ENCODE results near the gene PLCB4.

PLCB4 gene

GRCh38 chr20:9061434-9061833 lies 7.5 kb upstream of the PLCB4 start:
- DNase-seq (ENCODE audit: low read depth) = no peak

GRCh38 chr20:9062066-9062465 lies 6.8 kb upstream of the PLCB4 start:
- DNase-seq (ENCODE audit: low read depth) = no peak

- no peak for DNase-seq (ENCODE audit: low read depth)
Measured at GRCh38 chr20:9066191-9066590, 2.7 kb upstream of the PLCB4 start.

GRCh38 chr20:9068233-9068801 lies 570 bp upstream of the PLCB4 start:
- no peak for DNase-seq (ENCODE audit: low read depth)

GRCh38 chr20:9070304-9070703 lies 1.4 kb downstream of the PLCB4 start:
- DNase-seq (ENCODE audit: low read depth) = no peak

GRCh38 chr20:9071976-9072726 lies 3.3 kb downstream of the PLCB4 start:
- DNase-seq (ENCODE audit: low read depth) = no peak

- DNase-seq (ENCODE audit: low read depth) = no peak
Measured at GRCh38 chr20:9072861-9073500, 4.1 kb downstream of the PLCB4 start.

GRCh38 chr20:9075264-9076095 lies 6.6 kb downstream of the PLCB4 start:
- DNase-seq (ENCODE audit: low read depth) = no peak

- DNase-seq (ENCODE audit: low read depth) = no peak
Measured at GRCh38 chr20:9076440-9076839, 7.6 kb downstream of the PLCB4 start.

- DNase-seq (ENCODE audit: low read depth) = no peak
Measured at GRCh38 chr20:9078826-9079731, 10.2 kb downstream of the PLCB4 start.

GRCh38 chr20:9081423-9081966 lies 12.6 kb downstream of the PLCB4 start:
- no peak for DNase-seq (ENCODE audit: low read depth)

GRCh38 chr20:9082741-9083140 lies 13.9 kb downstream of the PLCB4 start:
- no peak for DNase-seq (ENCODE audit: low read depth)

- no peak for DNase-seq (ENCODE audit: low read depth)
Measured at GRCh38 chr20:9087531-9088217, 18.8 kb downstream of the PLCB4 start.

GRCh38 chr20:9088556-9088955 lies 19.7 kb downstream of the PLCB4 start:
- DNase-seq (ENCODE audit: low read depth) = no peak

GRCh38 chr20:9092113-9092512 lies 23.2 kb downstream of the PLCB4 start:
- no peak for DNase-seq (ENCODE audit: low read depth)

GRCh38 chr20:9092655-9093054 lies 23.8 kb downstream of the PLCB4 start:
- no peak for DNase-seq (ENCODE audit: low read depth)

GRCh38 chr20:9093218-9093957 lies 24.5 kb downstream of the PLCB4 start:
- DNase-seq (ENCODE audit: low read depth) = no peak

GRCh38 chr20:9099372-9099771 lies 30.5 kb downstream of the PLCB4 start:
- DNase-seq (ENCODE audit: low read depth) = no peak

- DNase-seq (ENCODE audit: low read depth) = no peak
Measured at GRCh38 chr20:9100691-9101090, 31.8 kb downstream of the PLCB4 start.

GRCh38 chr20:9102456-9102855 lies 33.6 kb downstream of the PLCB4 start:
- DNase-seq (ENCODE audit: low read depth) = no peak
